Mammary epithelial cell (primary cell): ENCODE measurements around the gene ADAMTS17.

Experiments used
- EZH2 ChIP-seq: IDR thresholded peaks from 2 replicates; pipeline ENCODE4 v1.6.1; 2012; ENCODE audit warnings: low read length, inconsistent platforms, borderline replicate concordance
- TF ChIP-seq, protein P1 (sequence below), 2 donors: IDR thresholded peaks in 1 of 2; conservative IDR thresholded peaks in 1 of 2; 2 replicates each; pipeline ENCODE4 v1.5.1; 2011 to 2012; ENCODE audit warnings: inconsistent platforms in 2 of 2, low read length in 2 of 2, mild to moderate bottlenecking in 2 of 2, control low read depth in 1 of 2, low read depth in 1 of 2; ENCODE audit not compliant: insufficient read depth in 1 of 2; ENCODE audit errors: extremely low read depth in 1 of 2

GRCh38 chr15:100229181-100230163, 112.3 kb downstream of the ADAMTS17 start:
- TF ChIP-seq, protein P1, sequence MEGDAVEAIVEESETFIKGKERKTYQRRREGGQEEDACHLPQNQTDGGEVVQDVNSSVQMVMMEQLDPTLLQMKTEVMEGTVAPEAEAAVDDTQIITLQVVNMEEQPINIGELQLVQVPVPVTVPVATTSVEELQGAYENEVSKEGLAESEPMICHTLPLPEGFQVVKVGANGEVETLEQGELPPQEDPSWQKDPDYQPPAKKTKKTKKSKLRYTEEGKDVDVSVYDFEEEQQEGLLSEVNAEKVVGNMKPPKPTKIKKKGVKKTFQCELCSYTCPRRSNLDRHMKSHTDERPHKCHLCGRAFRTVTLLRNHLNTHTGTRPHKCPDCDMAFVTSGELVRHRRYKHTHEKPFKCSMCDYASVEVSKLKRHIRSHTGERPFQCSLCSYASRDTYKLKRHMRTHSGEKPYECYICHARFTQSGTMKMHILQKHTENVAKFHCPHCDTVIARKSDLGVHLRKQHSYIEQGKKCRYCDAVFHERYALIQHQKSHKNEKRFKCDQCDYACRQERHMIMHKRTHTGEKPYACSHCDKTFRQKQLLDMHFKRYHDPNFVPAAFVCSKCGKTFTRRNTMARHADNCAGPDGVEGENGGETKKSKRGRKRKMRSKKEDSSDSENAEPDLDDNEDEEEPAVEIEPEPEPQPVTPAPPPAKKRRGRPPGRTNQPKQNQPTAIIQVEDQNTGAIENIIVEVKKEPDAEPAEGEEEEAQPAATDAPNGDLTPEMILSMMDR (conservative IDR thresholded peaks at IDR 0.05 in 1 of 2, IDR thresholded peaks at IDR 0.05 in 1 of 2; ENCODE audit: extremely low read depth in 1 of 2, insufficient read depth in 1 of 2, low read depth in 1 of 2, low read length in 2 of 2) = no peak
- no peak for TF ChIP-seq EZH2
